Measurements from ENCODE around the gene EGLN3.

Gene EGLN3

GRCh38 chr14:33997611-33998010 is 46.7 kb upstream of the EGLN3 start:
- H3K4me2 ChIP-seq (ENCODE audit: low read length) = no peak overlapping the region
- TF ChIP-seq CTCF (IDR thresholded peaks at IDR 0.05; ENCODE audit: low read depth, low read length, poor library complexity, severe bottlenecking) (no peak), EZH2phosphoT487 (IDR thresholded peaks at IDR 0.05; ENCODE audit: borderline replicate concordance, low read length) (no peak)
- no peaks in the 10 kb centered on the region for H3K4me1 ChIP-seq (ENCODE audit: control insufficient read depth, low read length)
- no peaks in the 10 kb centered on the region for H3K27me3 ChIP-seq (ENCODE audit: control insufficient read depth, low read length)
- H3K4me3 ChIP-seq (ENCODE audit: low read length) = no peak overlapping the region
- no peaks in the 10 kb centered on the region for H3K36me3 ChIP-seq (ENCODE audit: control insufficient read depth, low read length)
- H3K27ac ChIP-seq (ENCODE audit: low read depth, low read length) = no peak overlapping the region
- H3K9me2 ChIP-seq (replicated peaks; ENCODE audit: control insufficient read depth, low read length) = no peaks in the 10 kb centered on the region
- no peaks in the 10 kb centered on the region for H3K79me2 ChIP-seq (ENCODE audit: control insufficient read depth, low read length)
- no peaks in the 10 kb centered on the region for H4K20me1 ChIP-seq (ENCODE audit: control insufficient read depth, insufficient read depth, low read depth, low read length)
- H3K9me3 ChIP-seq (ENCODE audit: control insufficient read depth, insufficient read depth, low read length) = no peaks in the 10 kb centered on the region
- H3F3A ChIP-seq (ENCODE audit: control insufficient read depth, insufficient read depth) = no peaks in the 10 kb centered on the region

- H3K4me3 ChIP-seq (ENCODE audit: low read length) = no peak overlapping the region
- no peaks in the 10 kb centered on the region for H3K9me3 ChIP-seq (ENCODE audit: control insufficient read depth, insufficient read depth, low read length)
- no peak overlapping the region for H3K27ac ChIP-seq (ENCODE audit: low read depth, low read length)
- no peaks in the 10 kb centered on the region for H3K9me2 ChIP-seq (replicated peaks; ENCODE audit: control insufficient read depth, low read length)
- no peak overlapping the region for H3K4me2 ChIP-seq (ENCODE audit: low read length)
- no peaks in the 10 kb centered on the region for H3F3A ChIP-seq (ENCODE audit: control insufficient read depth, insufficient read depth)
- no peaks in the 10 kb centered on the region for H3K36me3 ChIP-seq (ENCODE audit: control insufficient read depth, low read length)
- TF ChIP-seq CTCF (IDR thresholded peaks at IDR 0.05; ENCODE audit: low read depth, low read length, poor library complexity, severe bottlenecking) (no peak), EZH2phosphoT487 (IDR thresholded peaks at IDR 0.05; ENCODE audit: borderline replicate concordance, low read length) (no peak)
- no peaks in the 10 kb centered on the region for H3K4me1 ChIP-seq (ENCODE audit: control insufficient read depth, low read length)
- no peaks in the 10 kb centered on the region for H4K20me1 ChIP-seq (ENCODE audit: control insufficient read depth, insufficient read depth, low read depth, low read length)
- H3K27me3 ChIP-seq (ENCODE audit: control insufficient read depth, low read length) = no peaks in the 10 kb centered on the region
- no peaks in the 10 kb centered on the region for H3K79me2 ChIP-seq (ENCODE audit: control insufficient read depth, low read length)
Measured at GRCh38 chr14:33996462-33996861, 45.6 kb upstream of the EGLN3 start.

- H3K27ac ChIP-seq (ENCODE audit: low read depth, low read length) = no peak overlapping the region
- H3K9me2 ChIP-seq (replicated peaks; ENCODE audit: control insufficient read depth, low read length) = no peaks in the 10 kb centered on the region
- no peaks in the 10 kb centered on the region for H3K79me2 ChIP-seq (ENCODE audit: control insufficient read depth, low read length)
- H3K4me1 ChIP-seq (ENCODE audit: control insufficient read depth, low read length) = no peaks in the 10 kb centered on the region
- no peaks in the 10 kb centered on the region for H3F3A ChIP-seq (ENCODE audit: control insufficient read depth, insufficient read depth)
- no peak overlapping the region for H3K4me3 ChIP-seq (ENCODE audit: low read length)
- no peak overlapping the region for H3K4me2 ChIP-seq (ENCODE audit: low read length)
- TF ChIP-seq EZH2phosphoT487 (IDR thresholded peaks at IDR 0.05; ENCODE audit: borderline replicate concordance, low read length) = no peak
- no peak for TF ChIP-seq CTCF (IDR thresholded peaks at IDR 0.05; ENCODE audit: low read depth, low read length, poor library complexity, severe bottlenecking)
- no peaks in the 10 kb centered on the region for H3K36me3 ChIP-seq (ENCODE audit: control insufficient read depth, low read length)
- no peaks in the 10 kb centered on the region for H4K20me1 ChIP-seq (ENCODE audit: control insufficient read depth, insufficient read depth, low read depth, low read length)
- H3K9me3 ChIP-seq (ENCODE audit: control insufficient read depth, insufficient read depth, low read length) = no peaks in the 10 kb centered on the region
- no peaks in the 10 kb centered on the region for H3K27me3 ChIP-seq (ENCODE audit: control insufficient read depth, low read length)
Measured at GRCh38 chr14:33993246-33993645, 42.4 kb upstream of the EGLN3 start.

All from DOHH2 (cell line).